IMR-90 (cell line): ENCODE measurements around the gene BANP. TPM values are rescaled to one million over a fixed set of nuclear protein-coding genes. Genes with fewer than 3 reads are reported as not detected.
A peak's percentile ranks its signal among the peaks of the same experiment; 100 is the strongest.

ENCODE experiments used
- ATAC-seq: fragments of 200-7000 bp; cut with Tn5 transposase; 2 replicates; pipeline ENCODE4 v1.9.1; 2020; ENCODE audit warnings: low read depth, mild to moderate bottlenecking, moderate library complexity
- BruUV-seq: library from RNA; stranded (reverse); fragments of 400-500 nt; replicated peaks from 2 replicates; lab custom pipeline; 2021; lab: Mats Ljungman, UMichigan
- CTCF ChIA-PET: fragments of 300-600 bp; formaldehyde crosslinking; extraction: SDS; loops from one replicate; lab custom pipeline; 2021; ENCODE audit warnings: antibody characterized with exemption; lab: Yijun Ruan, JAX
- POLR2A ChIA-PET: fragments of 300-600 bp; sonication (Branson Sonifier 250); formaldehyde crosslinking; loops from one replicate; lab custom pipeline; 2022; ENCODE audit warnings: antibody characterized with exemption; ENCODE audit not compliant: unreplicated experiment; lab: Charles Lee
- DNase-seq: peaks from one replicate; pipeline ENCODE4 v3.0.0; 2013
- H2AFZ ChIP-seq: replicated peaks from 2 replicates; pipeline ENCODE3; 2013; ENCODE audit warnings: low read length, mild to moderate bottlenecking; ENCODE audit not compliant: poor library complexity
- H2AK5ac ChIP-seq: 2 replicates; pipeline ENCODE4 v1.6.1; 2013; ENCODE audit warnings: low read depth, low read length, inconsistent platforms
- H2AK9ac ChIP-seq: replicated peaks from 2 replicates; pipeline ENCODE3; 2013; ENCODE audit warnings: mild to moderate bottlenecking, low read depth, low read length, moderate library complexity; ENCODE audit not compliant: poor library complexity
- H2BK120ac ChIP-seq: 2 replicates; pipeline ENCODE4 v1.6.1; 2013; ENCODE audit warnings: low read depth, low read length, inconsistent platforms
- H2BK15ac ChIP-seq: 3 replicates; pipeline ENCODE4 v1.6.1; 2013; ENCODE audit warnings: low read depth, low read length, inconsistent platforms
- H2BK20ac ChIP-seq: 2 replicates; pipeline ENCODE4 v1.6.1; 2013; ENCODE audit warnings: low read depth, mild to moderate bottlenecking, inconsistent platforms, low read length, moderate library complexity
- H2BK5ac ChIP-seq: 2 replicates; pipeline ENCODE4 v1.6.1; 2013; ENCODE audit warnings: mild to moderate bottlenecking, low read depth, low read length, inconsistent platforms; ENCODE audit not compliant: poor library complexity, severe bottlenecking
- H3K14ac ChIP-seq: replicated peaks from 2 replicates; pipeline ENCODE4 v1.6.1; 2013; ENCODE audit warnings: low read depth, low read length, inconsistent platforms
- H3K18ac ChIP-seq: 2 replicates; pipeline ENCODE4 v1.6.1; 2013; ENCODE audit warnings: low read depth, low read length, control low read depth
- H3K23ac ChIP-seq: 2 replicates; pipeline ENCODE4 v1.6.1; 2013; ENCODE audit warnings: low read depth, low read length, inconsistent platforms
- H3K27ac ChIP-seq: 2 replicates; pipeline ENCODE4 v1.5.1; 2013; ENCODE audit warnings: mild to moderate bottlenecking, control low read depth, low read length; ENCODE audit not compliant: insufficient read depth
- H3K27me3 ChIP-seq: 2 replicates; pipeline ENCODE4 v1.6.1; 2013; ENCODE audit warnings: low read length; ENCODE audit not compliant: control insufficient read depth, insufficient read depth
- H3K36me3 ChIP-seq: 2 replicates; pipeline ENCODE4 v1.6.1; 2013; ENCODE audit warnings: low read length, mixed read lengths; ENCODE audit not compliant: control insufficient read depth, insufficient read depth
- H3K4ac ChIP-seq: 2 replicates; pipeline ENCODE4 v1.6.1; 2013; ENCODE audit warnings: low read depth, low read length, inconsistent platforms
- H3K4me1 ChIP-seq: 2 replicates; pipeline ENCODE4 v1.6.1; 2013; ENCODE audit warnings: low read length, mixed read lengths; ENCODE audit not compliant: control insufficient read depth, insufficient read depth
- H3K4me2 ChIP-seq: 2 replicates; pipeline ENCODE4 v1.6.1; 2013; ENCODE audit warnings: low read depth, mild to moderate bottlenecking, control low read depth, low read length, moderate library complexity
- H3K4me3 ChIP-seq: 2 replicates; pipeline ENCODE4 v1.5.1; 2013; ENCODE audit warnings: low read depth, mild to moderate bottlenecking, control low read depth, low read length, moderate library complexity; ENCODE audit not compliant: insufficient read depth
- H3K56ac ChIP-seq: 2 replicates; pipeline ENCODE4 v1.6.1; 2013; ENCODE audit warnings: low read length, inconsistent platforms; ENCODE audit not compliant: insufficient read depth; ENCODE audit errors: extremely low read depth
- H3K79me1 ChIP-seq, 2 experiments: 2 replicates each; pipeline ENCODE4 v1.6.1; 2013; ENCODE audit warnings: low read length in 2 of 2, inconsistent platforms in 1 of 2, low read depth in 1 of 2
- H3K9ac ChIP-seq: 2 replicates; pipeline ENCODE4 v1.6.1; 2013; ENCODE audit warnings: low read depth, low read length, control low read depth
- H3K9me1 ChIP-seq: 2 replicates; pipeline ENCODE4 v1.6.1; 2013; ENCODE audit warnings: low read length, inconsistent platforms; ENCODE audit not compliant: insufficient read depth
- H3K9me3 ChIP-seq: 2 replicates; pipeline ENCODE4 v1.6.1; 2013; ENCODE audit warnings: low read length; ENCODE audit not compliant: control insufficient read depth, insufficient read depth
- H4K20me1 ChIP-seq: 2 replicates; pipeline ENCODE4 v1.6.1; 2013; ENCODE audit warnings: low read length, inconsistent platforms; ENCODE audit not compliant: insufficient read depth
- H4K5ac ChIP-seq: 2 replicates; pipeline ENCODE4 v1.6.1; 2013; ENCODE audit warnings: mild to moderate bottlenecking, low read depth, low read length, control low read depth
- H4K8ac ChIP-seq, 2 experiments: 2 replicates each; pipeline ENCODE4 v1.6.1; 2013; ENCODE audit warnings: low read depth in 2 of 2, low read length in 2 of 2, control low read depth in 1 of 2, inconsistent platforms in 1 of 2
- H4K91ac ChIP-seq: 2 replicates; pipeline ENCODE4 v1.6.1; 2013; ENCODE audit warnings: low read depth, low read length, inconsistent platforms; ENCODE audit not compliant: insufficient read depth
- BHLHE40 ChIP-seq: fragments of 150-350 bp; IDR thresholded peaks from 2 replicates; pipeline ENCODE4 v1.6.1; 2016; ENCODE audit warnings: mild to moderate bottlenecking, low read depth, low read length
- CEBPB ChIP-seq: IDR thresholded peaks from 2 replicates; pipeline ENCODE4 v1.6.1; 2012; ENCODE audit warnings: low read depth, low read length, improper control_type of control experiment
- CHD1 ChIP-seq: IDR thresholded peaks from 2 replicates; pipeline ENCODE4 v1.6.1; 2012; ENCODE audit warnings: low read depth, low read length, improper control_type of control experiment
- FOS ChIP-seq: fragments of 150-350 bp; IDR thresholded peaks from 2 replicates; pipeline ENCODE4 v1.6.1; 2016; ENCODE audit warnings: low read depth, low read length
- MAFK ChIP-seq: IDR thresholded peaks from 2 replicates; pipeline ENCODE4 v1.6.1; 2012; ENCODE audit warnings: low read depth, low read length, improper control_type of control experiment
- RAD21 ChIP-seq: IDR thresholded peaks from 2 replicates; pipeline ENCODE4 v1.6.1; 2012; ENCODE audit warnings: low read length, improper control_type of control experiment
- SMC3 ChIP-seq: fragments of 150-350 bp; IDR thresholded peaks from 2 replicates; pipeline ENCODE4 v1.6.1; 2016; ENCODE audit warnings: low read depth, mild to moderate bottlenecking, antibody characterized with exemption, low read length, moderate library complexity
- WGBS, 2 experiments: methylation state at CpG; one replicate each; pipeline versions ENCODE4 v1.1.5 to v1.1.7; 2013; ENCODE audit warnings: missing lambda C conversion rate in 2 of 2; ENCODE audit not compliant: insufficient read length in 1 of 2; ENCODE audit errors: extremely low coverage in 2 of 2; 5-methylcytosine and 5-hydroxymethylcytosine counted together
- dilution Hi-C: fragments of 300-500 bp; cut with HindIII; formaldehyde crosslinking; loops from one replicate; pipeline ENCODE4 v1.14.3; 2018; ENCODE audit warnings: low sequenced_read_pairs; ENCODE audit not compliant: unreplicated experiment
- in situ Hi-C: fragments of 300-500 bp; cut with MboI; formaldehyde crosslinking; loops from 3 replicates; pipeline ENCODE4 v1.14.3; 2019; ENCODE audit warnings: low sequenced_read_pairs, inconsistent platforms, mixed read lengths
- intact Hi-C: fragments of 100-400 bp; cut with micrococcal nuclease; formaldehyde crosslinking; loops from 2 replicates; pipeline ENCODE4 v1.10.0; 2022
- polyA plus RNA-seq, 3 experiments: library from polyadenylated mRNA; depleted of rRNA; stranded (reverse); fragments of >200 nt; gene quantifications; 2 replicates each; pipeline ENCODE4 v1.2.3, GENCODE V29; 2012; ENCODE audit warnings: low replicate concordance in 1 of 3
- total RNA-seq: library from RNA; depleted of rRNA; stranded (reverse); fragments of >200 nt; gene quantifications from 2 replicates; pipeline ENCODE4 v1.2.3, GENCODE V29; 2012
- TF ChIP-seq, protein P1 (sequence below): fragments of 150-350 bp; IDR thresholded peaks from 2 replicates; pipeline ENCODE4 v1.6.1; 2016; ENCODE audit warnings: low read depth, mild to moderate bottlenecking, low read length, moderate library complexity, borderline replicate concordance
- TF ChIP-seq, protein P2 (sequence below): conservative IDR thresholded peaks from 2 replicates; pipeline ENCODE4 v1.5.1; 2012; ENCODE audit warnings: mild to moderate bottlenecking, low read depth, low read length, improper control_type of control experiment

Gene BANP
- total and polyA plus RNA-seq, 2 of the 4 experiments (the other 2 are of a cell fraction) = 17.4 to 17.9 TPM

DNA sequence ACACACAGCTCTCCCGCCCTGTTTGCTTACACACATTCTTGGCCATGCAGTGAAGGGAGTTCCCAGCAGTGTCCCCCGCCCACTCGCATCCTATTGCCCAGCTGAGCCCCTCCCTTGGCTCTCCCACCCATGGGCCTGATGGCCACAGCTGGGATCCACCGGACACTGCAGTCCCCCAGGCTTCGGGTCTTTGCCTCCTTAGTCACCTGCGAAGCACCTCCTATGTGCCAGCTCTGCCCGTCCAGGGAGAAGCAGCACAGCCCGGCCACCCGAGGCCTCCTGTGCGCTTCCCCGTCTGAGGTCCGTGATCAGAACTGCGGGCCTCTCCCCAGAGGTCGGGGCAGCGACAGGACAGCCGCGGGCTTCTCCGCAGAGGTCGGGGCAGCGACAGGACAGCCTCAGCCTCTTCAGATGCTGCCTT lies 136.9 kb downstream of the BANP start:
- Histone ChIP-seq H3K18ac (no peak overlapping the region), H4K5ac (no peak overlapping the region), H3K9me1 (no peaks in the 10 kb centered on the region; the same call in 1 of the 2 replicates), H3K9me3 (no peaks in the 10 kb centered on the region), H3K4me1 (peaks cover 8% of the 10 kb centered on the region; the same call in 1 of the 2 replicates), H3K4me2 (no peak overlapping the region), H4K20me1 (no peaks in the 10 kb centered on the region), H2BK15ac (no peak overlapping the region), H3K56ac (no peak overlapping the region), H3K23ac (no peak overlapping the region), H2AK5ac (no peak overlapping the region), H2BK20ac (no peak overlapping the region), H2BK120ac (no peak overlapping the region), H2AK9ac (no peak overlapping the region), H4K91ac (no peak overlapping the region), H2AFZ (no peak overlapping the region), H3K14ac (no peak overlapping the region), H3K27ac (no peak overlapping the region), H2BK5ac (no peak overlapping the region), H3K36me3 (no peaks in the 10 kb centered on the region), H3K4ac (no peak overlapping the region), H3K79me1 (no peaks in the 10 kb centered on the region), H3K9ac (no peak overlapping the region), H4K8ac (no peak overlapping the region), H3K4me3 (no peak overlapping the region), H3K27me3 (no peaks in the 10 kb centered on the region; the same call in 1 of the 2 replicates)
- WGBS, 2 experiments = 80% methylated on average over 2 of the region's 20 CpGs; no CpG with 5 or more reads in 1 of the 2 experiments
- intact Hi-C loops = no loop called here
- TF ChIP-seq RAD21 (no peak), MAFK (no peak), FOS (no peak), SMC3 (no peak), CEBPB (no peak), CHD1 (no peak), BHLHE40 (no peak)
- TF ChIP-seq, protein P1, sequence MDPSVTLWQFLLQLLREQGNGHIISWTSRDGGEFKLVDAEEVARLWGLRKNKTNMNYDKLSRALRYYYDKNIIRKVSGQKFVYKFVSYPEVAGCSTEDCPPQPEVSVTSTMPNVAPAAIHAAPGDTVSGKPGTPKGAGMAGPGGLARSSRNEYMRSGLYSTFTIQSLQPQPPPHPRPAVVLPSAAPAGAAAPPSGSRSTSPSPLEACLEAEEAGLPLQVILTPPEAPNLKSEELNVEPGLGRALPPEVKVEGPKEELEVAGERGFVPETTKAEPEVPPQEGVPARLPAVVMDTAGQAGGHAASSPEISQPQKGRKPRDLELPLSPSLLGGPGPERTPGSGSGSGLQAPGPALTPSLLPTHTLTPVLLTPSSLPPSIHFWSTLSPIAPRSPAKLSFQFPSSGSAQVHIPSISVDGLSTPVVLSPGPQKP = no peak
- TF ChIP-seq, protein P2, sequence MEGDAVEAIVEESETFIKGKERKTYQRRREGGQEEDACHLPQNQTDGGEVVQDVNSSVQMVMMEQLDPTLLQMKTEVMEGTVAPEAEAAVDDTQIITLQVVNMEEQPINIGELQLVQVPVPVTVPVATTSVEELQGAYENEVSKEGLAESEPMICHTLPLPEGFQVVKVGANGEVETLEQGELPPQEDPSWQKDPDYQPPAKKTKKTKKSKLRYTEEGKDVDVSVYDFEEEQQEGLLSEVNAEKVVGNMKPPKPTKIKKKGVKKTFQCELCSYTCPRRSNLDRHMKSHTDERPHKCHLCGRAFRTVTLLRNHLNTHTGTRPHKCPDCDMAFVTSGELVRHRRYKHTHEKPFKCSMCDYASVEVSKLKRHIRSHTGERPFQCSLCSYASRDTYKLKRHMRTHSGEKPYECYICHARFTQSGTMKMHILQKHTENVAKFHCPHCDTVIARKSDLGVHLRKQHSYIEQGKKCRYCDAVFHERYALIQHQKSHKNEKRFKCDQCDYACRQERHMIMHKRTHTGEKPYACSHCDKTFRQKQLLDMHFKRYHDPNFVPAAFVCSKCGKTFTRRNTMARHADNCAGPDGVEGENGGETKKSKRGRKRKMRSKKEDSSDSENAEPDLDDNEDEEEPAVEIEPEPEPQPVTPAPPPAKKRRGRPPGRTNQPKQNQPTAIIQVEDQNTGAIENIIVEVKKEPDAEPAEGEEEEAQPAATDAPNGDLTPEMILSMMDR = no peak
- in situ Hi-C loops = no loop called here
- CTCF ChIA-PET = no interaction called here
- no TSS peak for BruUV-seq
- ATAC-seq (peak; percentile 11; the same call in 1 of the 2 replicates), DNase-seq (peak; percentile 42)
- POLR2A ChIA-PET = no interaction called here
- dilution Hi-C loops = no loop called here
